ENCODE measurements around the gene USP30. TPM values are rescaled to one million over a fixed set of nuclear protein-coding genes. Genes with fewer than 3 reads are reported as not detected.

The USP30 gene
- total RNA-seq, 1 donor from 2014 or later: 13.3 TPM

- H3K9me3 Mint-ChIP-seq (ENCODE audit: low read depth): no peaks in the 10 kb centered on the region
- no peak overlapping the region for H3K27ac Mint-ChIP-seq (ENCODE audit: unreplicated experiment)
- H3K4me1 Mint-ChIP-seq (ENCODE audit: low read depth): peaks cover 18% of the 10 kb centered on the region
- H3K27me3 Mint-ChIP-seq (ENCODE audit: low read depth): no peaks in the 10 kb centered on the region
- H3K4me3 Mint-ChIP-seq (ENCODE audit: unreplicated experiment): no peak overlapping the region
- DNase-seq (ENCODE audit: low spot score): no peak
- peaks cover 5% of the 10 kb centered on the region for H3K36me3 Mint-ChIP-seq (ENCODE audit: low read depth)
- TF ChIP-seq CTCF (IDR thresholded peaks at IDR 0.05): no peak
These were observed 2.1 kb downstream of the USP30 start for GRCh38 chr12:109054520-109054919.

GRCh38 chr12:109056891-109057290, 4.5 kb downstream of the USP30 start:
- H3K36me3 Mint-ChIP-seq (ENCODE audit: low read depth): peaks cover 8% of the 10 kb centered on the region
- TF ChIP-seq CTCF (IDR thresholded peaks at IDR 0.05): no peak
- no peak overlapping the region for H3K27ac Mint-ChIP-seq (ENCODE audit: unreplicated experiment)

GRCh38 chr12:109057376-109057775, 5.0 kb downstream of the USP30 start:
- no peak overlapping the region for H3K4me3 Mint-ChIP-seq (ENCODE audit: unreplicated experiment)
- DNase-seq (ENCODE audit: low spot score): no peak
- H3K27me3 Mint-ChIP-seq (ENCODE audit: low read depth): no peaks in the 10 kb centered on the region
- no peaks in the 10 kb centered on the region for H3K9me3 Mint-ChIP-seq (ENCODE audit: low read depth)
- no peak overlapping the region for H3K27ac Mint-ChIP-seq (ENCODE audit: unreplicated experiment)
- H3K36me3 Mint-ChIP-seq (ENCODE audit: low read depth): peaks cover 8% of the 10 kb centered on the region
- peaks cover 11% of the 10 kb centered on the region for H3K4me1 Mint-ChIP-seq (ENCODE audit: low read depth)
- TF ChIP-seq CTCF (IDR thresholded peaks at IDR 0.05): no peak

More at GRCh38 chr12:109056891-109057290, 4.5 kb downstream of the USP30 start:
- Mint-ChIP-seq H3K9me3 (ENCODE audit: low read depth) (no peaks in the 10 kb centered on the region), H3K4me3 (ENCODE audit: unreplicated experiment) (no peak overlapping the region), H3K4me1 (ENCODE audit: low read depth) (peaks cover 16% of the 10 kb centered on the region), H3K27me3 (ENCODE audit: low read depth) (no peaks in the 10 kb centered on the region)
- no peak for DNase-seq (ENCODE audit: low spot score)

GRCh38 chr12:109058773-109059172, 6.4 kb downstream of the USP30 start:
- no peak for DNase-seq (ENCODE audit: low spot score)
- no peak for TF ChIP-seq CTCF (IDR thresholded peaks at IDR 0.05)
- peaks cover 14% of the 10 kb centered on the region for H3K36me3 Mint-ChIP-seq (ENCODE audit: low read depth)
- H3K27ac Mint-ChIP-seq (ENCODE audit: unreplicated experiment): no peak overlapping the region
- H3K9me3 Mint-ChIP-seq (ENCODE audit: low read depth): peaks cover 3% of the 10 kb centered on the region
- H3K4me3 Mint-ChIP-seq (ENCODE audit: unreplicated experiment): no peak overlapping the region
- H3K4me1 Mint-ChIP-seq (ENCODE audit: low read depth): peaks cover 2% of the 10 kb centered on the region
- no peaks in the 10 kb centered on the region for H3K27me3 Mint-ChIP-seq (ENCODE audit: low read depth)

GRCh38 chr12:109064143-109064542, 11.8 kb downstream of the USP30 start:
- peaks cover 3% of the 10 kb centered on the region for H3K9me3 Mint-ChIP-seq (ENCODE audit: low read depth)
- H3K27me3 Mint-ChIP-seq (ENCODE audit: low read depth): no peaks in the 10 kb centered on the region
- no peaks in the 10 kb centered on the region for H3K4me1 Mint-ChIP-seq (ENCODE audit: low read depth)
- no peak for TF ChIP-seq CTCF (IDR thresholded peaks at IDR 0.05)
- H3K36me3 Mint-ChIP-seq (ENCODE audit: low read depth): peaks cover 20% of the 10 kb centered on the region
- no peak for DNase-seq (ENCODE audit: low spot score)
- H3K4me3 Mint-ChIP-seq (ENCODE audit: unreplicated experiment): no peak overlapping the region
- H3K27ac Mint-ChIP-seq (ENCODE audit: unreplicated experiment): no peak overlapping the region

Measured in chondrocyte (in vitro differentiated cells).